Measurements from ENCODE around the gene ZDHHC17.

ZDHHC17 gene

DNA sequence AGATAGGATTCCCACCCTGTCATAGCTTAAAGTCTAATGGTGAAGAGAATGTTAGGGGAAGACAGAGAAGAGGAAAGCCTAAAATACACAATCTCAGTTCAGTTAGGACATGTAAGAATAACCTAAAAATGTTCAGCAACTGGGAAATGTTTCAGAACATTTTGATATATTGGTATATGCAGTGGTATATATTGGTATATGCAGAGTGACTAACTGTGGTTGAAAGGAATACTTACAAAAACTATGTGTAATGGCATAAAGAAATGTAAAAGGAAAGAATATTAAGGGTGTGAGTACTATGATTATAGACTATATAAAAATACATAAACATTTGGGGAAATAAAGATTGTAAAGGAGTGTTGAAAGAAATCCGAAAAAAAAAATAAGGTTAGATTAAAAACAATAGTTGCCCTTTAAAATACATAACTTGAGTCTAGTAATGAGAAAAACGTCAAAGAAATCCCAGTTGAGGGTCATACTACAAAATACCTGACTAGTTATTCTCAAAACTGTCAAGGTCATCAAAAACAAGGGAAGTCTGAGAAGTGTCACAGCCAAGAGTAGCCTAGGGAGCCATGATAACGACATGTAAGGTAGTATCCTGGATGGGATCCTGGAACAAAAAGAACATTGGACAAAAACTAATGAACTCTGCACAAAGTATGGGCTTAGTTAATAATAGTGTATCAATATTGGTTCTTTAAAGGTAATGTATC lies 25.6 kb downstream of the ZDHHC17 start:
- peaks cover 0 to 14% of the 10 kb centered on the region in 2 experiments for H3K4me1 ChIP-seq (ENCODE audit: control insufficient read depth in 1 of 2, insufficient read depth in 1 of 2, low read depth in 1 of 2, low read length in 1 of 2)
- TF ChIP-seq, protein P1, sequence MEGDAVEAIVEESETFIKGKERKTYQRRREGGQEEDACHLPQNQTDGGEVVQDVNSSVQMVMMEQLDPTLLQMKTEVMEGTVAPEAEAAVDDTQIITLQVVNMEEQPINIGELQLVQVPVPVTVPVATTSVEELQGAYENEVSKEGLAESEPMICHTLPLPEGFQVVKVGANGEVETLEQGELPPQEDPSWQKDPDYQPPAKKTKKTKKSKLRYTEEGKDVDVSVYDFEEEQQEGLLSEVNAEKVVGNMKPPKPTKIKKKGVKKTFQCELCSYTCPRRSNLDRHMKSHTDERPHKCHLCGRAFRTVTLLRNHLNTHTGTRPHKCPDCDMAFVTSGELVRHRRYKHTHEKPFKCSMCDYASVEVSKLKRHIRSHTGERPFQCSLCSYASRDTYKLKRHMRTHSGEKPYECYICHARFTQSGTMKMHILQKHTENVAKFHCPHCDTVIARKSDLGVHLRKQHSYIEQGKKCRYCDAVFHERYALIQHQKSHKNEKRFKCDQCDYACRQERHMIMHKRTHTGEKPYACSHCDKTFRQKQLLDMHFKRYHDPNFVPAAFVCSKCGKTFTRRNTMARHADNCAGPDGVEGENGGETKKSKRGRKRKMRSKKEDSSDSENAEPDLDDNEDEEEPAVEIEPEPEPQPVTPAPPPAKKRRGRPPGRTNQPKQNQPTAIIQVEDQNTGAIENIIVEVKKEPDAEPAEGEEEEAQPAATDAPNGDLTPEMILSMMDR (IDR thresholded peaks at IDR 0.05): no peak
- no peaks in the 10 kb centered on the region for H3K36me3 ChIP-seq
- no peaks in the 10 kb centered on the region for H3K9me3 ChIP-seq
- peak overlapping the region; percentile 12 for H3K27ac ChIP-seq
- no peaks in the 10 kb centered on the region for H3K27me3 ChIP-seq
- no peak overlapping the region for H3K4me3 ChIP-seq (ENCODE audit: low read depth in 1 of 2, low read length in 1 of 2)

DNA sequence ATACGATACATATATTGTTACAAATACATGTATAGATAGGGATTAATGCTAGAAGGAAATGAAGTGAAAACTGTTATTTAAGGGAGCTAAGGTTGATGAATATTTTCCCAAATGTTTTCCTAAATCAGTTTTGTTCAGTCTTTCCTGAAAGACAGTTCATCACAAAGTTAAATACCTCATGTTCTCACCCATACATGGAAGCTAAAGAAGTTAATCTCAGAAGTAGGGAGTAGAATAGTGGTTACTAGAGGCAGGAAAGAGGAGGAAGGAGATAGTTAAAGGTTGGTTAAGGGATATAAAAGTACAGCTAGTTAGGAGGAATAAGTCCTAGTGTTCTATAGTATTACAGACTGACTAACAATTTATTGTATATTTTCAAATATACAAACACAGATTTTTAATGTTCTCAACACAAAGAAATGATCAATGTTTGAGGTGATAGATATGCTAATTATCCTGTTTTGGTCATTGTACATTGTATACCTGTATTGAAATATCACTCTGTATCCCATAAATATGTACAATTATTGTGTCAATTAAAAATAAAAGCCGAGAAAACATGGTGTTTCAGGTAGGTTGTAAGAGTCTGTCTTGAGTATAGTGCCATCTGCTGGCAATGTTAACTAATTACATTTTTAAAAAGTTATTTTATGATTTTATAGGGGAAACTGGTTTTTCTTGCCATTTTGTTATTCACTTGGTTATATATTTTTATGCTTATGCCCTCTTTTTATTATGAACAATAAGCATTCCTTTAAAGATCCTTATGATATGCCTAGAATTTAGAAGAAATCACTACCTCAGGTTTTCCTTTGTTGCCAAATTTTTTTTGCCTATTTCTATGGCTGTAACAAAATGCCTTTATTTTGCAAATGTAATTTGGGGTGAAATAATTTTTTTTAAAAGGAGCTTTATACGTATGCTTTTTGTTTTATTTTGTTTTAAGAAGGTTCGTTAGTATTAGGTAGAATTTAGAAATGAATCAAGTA lies 26.9 kb downstream of the ZDHHC17 start:
- TF ChIP-seq, protein P1 (IDR thresholded peaks at IDR 0.05): peak; percentile 68
- Histone ChIP-seq H3K4me1 (ENCODE audit: control insufficient read depth in 1 of 2, insufficient read depth in 1 of 2, low read depth in 1 of 2, low read length in 1 of 2) (peaks cover 0 to 10% of the 10 kb centered on the region in 2 experiments), H3K9me3 (no peaks in the 10 kb centered on the region), H3K27me3 (no peaks in the 10 kb centered on the region), H3K4me3 (ENCODE audit: low read depth in 1 of 2, low read length in 1 of 2) (no peak overlapping the region), H3K27ac (peak overlapping the region; percentile 14), H3K36me3 (no peaks in the 10 kb centered on the region)

DNA sequence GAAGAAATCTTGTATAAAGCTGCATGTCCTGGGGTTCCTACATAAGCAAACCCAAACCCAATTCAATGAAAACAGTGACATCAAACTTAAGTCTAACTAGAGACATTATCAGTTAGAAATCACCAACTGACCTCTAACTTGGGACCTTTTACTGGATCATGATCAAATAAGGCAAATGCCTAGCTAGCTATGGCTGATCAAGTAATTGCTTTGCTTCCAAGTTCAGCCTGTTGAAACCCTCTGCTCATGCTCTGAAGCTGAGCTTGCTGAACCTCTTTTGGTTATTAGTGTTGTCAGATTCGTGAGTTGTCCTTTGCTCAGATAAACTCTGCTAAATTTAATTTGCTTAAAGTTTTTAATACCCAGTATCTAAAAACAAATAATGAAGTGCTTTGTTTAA lies 28.9 kb downstream of the ZDHHC17 start:
- Histone ChIP-seq H3K27me3 (no peaks in the 10 kb centered on the region), H3K36me3 (peaks cover 6% of the 10 kb centered on the region), H3K4me3 (ENCODE audit: low read depth in 1 of 2, low read length in 1 of 2) (no peak overlapping the region), H3K27ac (no peak overlapping the region), H3K4me1 (ENCODE audit: control insufficient read depth in 1 of 2, insufficient read depth in 1 of 2, low read depth in 1 of 2, low read length in 1 of 2) (peaks cover 0 to 10% of the 10 kb centered on the region in 2 experiments), H3K9me3 (no peaks in the 10 kb centered on the region)
- TF ChIP-seq, protein P1 (IDR thresholded peaks at IDR 0.05): no peak

DNA sequence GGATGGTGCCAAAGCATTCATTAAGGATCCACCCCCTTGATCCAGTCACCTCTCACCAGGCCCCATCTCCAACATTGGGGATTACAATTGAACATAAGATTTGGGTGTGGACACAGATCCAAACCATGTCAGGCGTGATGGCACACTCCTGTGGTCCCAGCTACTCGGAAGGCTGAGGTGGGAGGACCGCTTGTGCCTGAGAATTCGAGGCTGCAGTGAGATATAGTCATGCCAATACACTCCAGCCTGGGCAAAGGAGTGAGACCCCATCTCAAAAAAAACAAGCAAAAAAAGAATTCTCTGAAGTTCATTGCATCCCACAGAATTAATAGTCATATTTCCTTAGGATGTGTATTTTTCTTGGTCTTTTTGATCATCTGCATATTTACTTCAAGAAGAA lies 34.9 kb downstream of the ZDHHC17 start:
- Histone ChIP-seq H3K4me3 (ENCODE audit: low read depth in 1 of 2, low read length in 1 of 2) (no peak overlapping the region), H3K36me3 (peaks cover 16% of the 10 kb centered on the region), H3K4me1 (ENCODE audit: control insufficient read depth in 1 of 2, insufficient read depth in 1 of 2, low read depth in 1 of 2, low read length in 1 of 2) (no peaks in the 10 kb centered on the region), H3K27me3 (no peaks in the 10 kb centered on the region), H3K9me3 (no peaks in the 10 kb centered on the region), H3K27ac (no peak overlapping the region)
- TF ChIP-seq, protein P1 (IDR thresholded peaks at IDR 0.05): no peak

DNA sequence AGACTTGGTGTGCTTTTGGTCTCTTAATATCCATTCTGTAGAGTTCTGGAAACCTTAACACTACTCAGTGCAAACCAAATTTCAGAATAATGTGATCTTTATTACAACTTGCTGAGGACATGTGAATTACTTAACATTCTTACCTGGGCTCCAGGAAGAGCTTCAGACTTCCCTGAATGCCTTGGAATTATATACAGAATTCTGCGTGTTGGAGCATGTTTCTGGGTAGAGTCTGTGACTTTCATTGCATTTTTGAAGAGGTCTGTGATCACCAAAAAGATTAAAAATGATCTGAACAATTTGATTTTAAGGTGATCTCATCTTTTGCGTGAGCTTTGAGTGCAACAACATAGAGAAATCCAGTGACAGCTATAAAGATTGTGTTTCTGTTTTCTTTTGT lies 35.4 kb downstream of the ZDHHC17 start:
- Histone ChIP-seq H3K36me3 (peaks cover 16% of the 10 kb centered on the region), H3K27ac (no peak overlapping the region), H3K27me3 (no peaks in the 10 kb centered on the region), H3K9me3 (no peaks in the 10 kb centered on the region), H3K4me3 (ENCODE audit: low read depth in 1 of 2, low read length in 1 of 2) (no peak overlapping the region), H3K4me1 (ENCODE audit: control insufficient read depth in 1 of 2, insufficient read depth in 1 of 2, low read depth in 1 of 2, low read length in 1 of 2) (no peaks in the 10 kb centered on the region)
- TF ChIP-seq, protein P1 (IDR thresholded peaks at IDR 0.05): no peak
